IPS-15b (cell line): ENCODE measurements around the gene FNDC3B.
"Not testable (repeated sequence)": the region's sequence is repeated elsewhere in the genome, so short reads cannot be mapped to it uniquely, and the experiment has no call there.

Source experiments
- H3K27me3 ChIP-seq: one replicate; pipeline ENCODE4 v1.6.1; 2013; ENCODE audit warnings: low read length; ENCODE audit not compliant: control insufficient read depth, insufficient read depth
- H3K36me3 ChIP-seq: one replicate; pipeline ENCODE4 v1.6.1; 2013; ENCODE audit warnings: low read length; ENCODE audit not compliant: control insufficient read depth, insufficient read depth
- H3K4me1 ChIP-seq: one replicate; pipeline ENCODE4 v1.6.1; 2013; ENCODE audit warnings: mild to moderate bottlenecking, low read length; ENCODE audit not compliant: control insufficient read depth, insufficient read depth
- H3K4me3 ChIP-seq: one replicate; pipeline ENCODE4 v1.5.1; 2013; ENCODE audit warnings: low read depth, low read length
- H3K9ac ChIP-seq: one replicate; pipeline ENCODE4 v1.6.1; 2013; ENCODE audit warnings: low read depth, mild to moderate bottlenecking, low read length
- H3K9me3 ChIP-seq: one replicate; pipeline ENCODE4 v1.6.1; 2013; ENCODE audit warnings: mild to moderate bottlenecking, low read length; ENCODE audit not compliant: control insufficient read depth, insufficient read depth

Gene FNDC3B

GRCh38 chr3:172368556-172368955, 329.2 kb downstream of the FNDC3B start:
- not testable (repeated sequence) for H3K9ac ChIP-seq, H3K4me1 ChIP-seq, H3K4me3 ChIP-seq, H3K27me3 ChIP-seq, H3K36me3 ChIP-seq, H3K9me3 ChIP-seq

GRCh38 chr3:172369590-172370259, 330.3 kb downstream of the FNDC3B start:
- Histone ChIP-seq H3K27me3 (no peaks in the 10 kb centered on the region), H3K4me3 (no peak overlapping the region), H3K36me3 (no peaks in the 10 kb centered on the region), H3K4me1 (peaks cover 3% of the 10 kb centered on the region), H3K9me3 (no peaks in the 10 kb centered on the region), H3K9ac (no peak overlapping the region)

GRCh38 chr3:172370419-172370818, 331.0 kb downstream of the FNDC3B start:
- Histone ChIP-seq H3K9me3 (no peaks in the 10 kb centered on the region), H3K27me3 (no peaks in the 10 kb centered on the region), H3K36me3 (no peaks in the 10 kb centered on the region), H3K9ac (no peak overlapping the region), H3K4me1 (peaks cover under 1% of the 10 kb centered on the region), H3K4me3 (no peak overlapping the region)

- no peak overlapping the region for H3K9ac ChIP-seq
- H3K36me3 ChIP-seq = no peaks in the 10 kb centered on the region
- no peaks in the 10 kb centered on the region for H3K9me3 ChIP-seq
Observed at GRCh38 chr3:172371544-172371943, 332.2 kb downstream of the FNDC3B start.

GRCh38 chr3:172372895-172373294, 333.5 kb downstream of the FNDC3B start:
- H3K36me3 ChIP-seq = no peaks in the 10 kb centered on the region
- no peak overlapping the region for H3K4me3 ChIP-seq
- H3K4me1 ChIP-seq = no peaks in the 10 kb centered on the region
- no peaks in the 10 kb centered on the region for H3K27me3 ChIP-seq
- H3K9ac ChIP-seq = no peak overlapping the region
- H3K9me3 ChIP-seq = no peaks in the 10 kb centered on the region

More at GRCh38 chr3:172371544-172371943, 332.2 kb downstream of the FNDC3B start:
- Histone ChIP-seq H3K4me1 (no peaks in the 10 kb centered on the region), H3K27me3 (no peaks in the 10 kb centered on the region), H3K4me3 (no peak overlapping the region)

GRCh38 chr3:172373912-172374311, 334.5 kb downstream of the FNDC3B start:
- Histone ChIP-seq H3K4me1 (no peaks in the 10 kb centered on the region), H3K9ac (no peak overlapping the region), H3K9me3 (peaks cover under 1% of the 10 kb centered on the region), H3K27me3 (no peaks in the 10 kb centered on the region), H3K4me3 (no peak overlapping the region), H3K36me3 (peaks cover 9% of the 10 kb centered on the region)

DNA sequence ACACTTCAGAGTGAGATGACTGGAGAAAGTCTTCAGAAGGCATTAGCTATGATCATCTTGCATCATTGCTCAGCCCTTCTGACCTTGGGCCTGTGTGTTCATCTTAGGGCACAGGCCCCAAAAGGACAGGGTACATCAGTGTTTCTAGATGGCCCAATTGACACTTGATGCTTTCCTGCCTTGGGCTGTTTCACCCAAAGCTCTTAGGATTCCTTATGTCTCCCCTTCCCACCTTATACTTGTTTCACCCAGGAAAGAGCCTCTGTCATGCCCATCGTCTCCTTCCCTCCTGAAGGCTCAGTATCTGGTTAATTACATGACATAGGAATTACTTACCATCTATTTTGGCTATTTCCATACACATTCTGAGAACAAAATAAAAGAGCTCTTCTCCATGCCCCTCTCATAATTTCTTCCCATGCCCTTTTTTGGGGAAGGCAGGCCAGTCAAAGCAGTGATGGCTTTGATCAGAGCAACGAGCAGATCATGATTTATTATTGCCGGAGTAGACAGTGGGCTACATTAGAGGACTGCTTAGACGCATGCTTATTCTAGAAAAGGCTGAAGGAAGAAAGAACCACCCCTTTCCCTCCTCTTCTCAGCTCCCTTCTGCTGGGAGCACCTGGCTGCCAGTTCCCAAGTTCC, 335.9 kb downstream of the FNDC3B start:
- Histone ChIP-seq H3K9ac (no peak overlapping the region), H3K36me3 (peaks cover 18% of the 10 kb centered on the region), H3K4me3 (no peak overlapping the region)

DNA sequence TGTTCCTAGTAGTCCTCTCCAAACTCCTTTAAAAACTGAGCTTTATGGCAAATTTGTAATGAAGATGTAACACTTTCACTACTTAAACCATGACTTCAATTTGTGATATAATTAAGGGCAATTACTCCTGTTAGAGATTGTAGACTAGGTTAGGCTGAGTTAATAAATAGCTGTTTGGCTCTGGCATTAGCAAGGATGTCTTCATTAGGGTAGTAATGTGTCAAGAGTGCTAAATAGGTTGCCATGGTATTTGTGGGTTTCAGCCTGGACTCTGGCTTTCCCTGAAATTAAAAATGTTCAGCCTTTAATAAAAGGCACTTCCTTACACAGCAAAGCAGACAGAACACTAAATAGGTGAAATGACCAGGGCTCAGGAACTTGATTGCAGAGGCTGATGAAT, 337.0 kb downstream of the FNDC3B start:
- Histone ChIP-seq H3K9me3 (peaks cover 10% of the 10 kb centered on the region), H3K36me3 (peaks cover 18% of the 10 kb centered on the region), H3K9ac (no peak overlapping the region), H3K4me1 (no peaks in the 10 kb centered on the region), H3K4me3 (no peak overlapping the region), H3K27me3 (no peaks in the 10 kb centered on the region)

More for the DNA sequence above, 335.9 kb downstream of the FNDC3B start:
- no peaks in the 10 kb centered on the region for H3K4me1 ChIP-seq
- no peaks in the 10 kb centered on the region for H3K27me3 ChIP-seq
- H3K9me3 ChIP-seq = peaks cover 10% of the 10 kb centered on the region

DNA sequence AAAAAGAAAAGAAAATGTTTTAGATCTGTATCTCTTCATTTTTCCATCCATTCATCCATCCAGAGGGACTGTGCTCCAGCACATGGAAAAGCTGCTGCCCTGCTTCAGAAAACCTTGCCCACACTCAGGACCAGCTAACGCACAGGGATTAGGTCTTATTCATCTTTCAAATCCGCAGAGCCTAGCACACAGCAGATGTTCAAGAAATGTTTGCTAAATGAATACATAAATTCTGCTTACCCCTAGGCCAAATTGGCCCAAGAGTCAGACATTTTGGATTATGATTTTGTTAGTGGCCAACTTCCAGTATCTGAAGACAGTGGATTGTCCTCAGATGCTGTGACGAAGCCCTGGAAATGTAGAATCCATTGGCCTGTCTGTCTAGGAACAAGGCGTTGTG, 337.5 kb downstream of the FNDC3B start:
- Histone ChIP-seq H3K9me3 (peaks cover 10% of the 10 kb centered on the region), H3K27me3 (no peaks in the 10 kb centered on the region), H3K4me3 (no peak overlapping the region), H3K4me1 (no peaks in the 10 kb centered on the region), H3K36me3 (peaks cover 18% of the 10 kb centered on the region), H3K9ac (no peak overlapping the region)

DNA sequence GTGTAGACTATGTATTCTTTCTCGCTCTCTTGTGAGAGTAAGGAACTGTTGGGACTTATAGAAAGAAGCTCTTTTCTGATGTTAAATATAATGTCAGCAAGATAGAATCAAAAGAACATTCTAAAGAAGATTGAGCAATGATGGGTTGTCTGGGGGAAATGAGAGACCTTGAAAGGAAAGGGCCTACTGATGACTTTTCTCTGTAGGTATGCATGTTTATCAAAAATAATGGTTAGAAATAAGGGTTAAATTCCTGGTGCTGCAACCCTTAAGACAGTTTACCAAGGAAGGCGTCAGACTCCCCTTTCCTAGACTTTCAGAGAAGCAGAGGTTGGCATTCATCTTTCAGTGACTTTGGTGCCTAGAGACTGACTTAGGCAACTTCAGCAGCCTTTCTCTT, 339.1 kb downstream of the FNDC3B start:
- Histone ChIP-seq H3K27me3 (no peaks in the 10 kb centered on the region), H3K9me3 (peaks cover 10% of the 10 kb centered on the region), H3K4me1 (no peaks in the 10 kb centered on the region), H3K4me3 (no peak overlapping the region), H3K9ac (no peak overlapping the region), H3K36me3 (peaks cover 18% of the 10 kb centered on the region)

DNA sequence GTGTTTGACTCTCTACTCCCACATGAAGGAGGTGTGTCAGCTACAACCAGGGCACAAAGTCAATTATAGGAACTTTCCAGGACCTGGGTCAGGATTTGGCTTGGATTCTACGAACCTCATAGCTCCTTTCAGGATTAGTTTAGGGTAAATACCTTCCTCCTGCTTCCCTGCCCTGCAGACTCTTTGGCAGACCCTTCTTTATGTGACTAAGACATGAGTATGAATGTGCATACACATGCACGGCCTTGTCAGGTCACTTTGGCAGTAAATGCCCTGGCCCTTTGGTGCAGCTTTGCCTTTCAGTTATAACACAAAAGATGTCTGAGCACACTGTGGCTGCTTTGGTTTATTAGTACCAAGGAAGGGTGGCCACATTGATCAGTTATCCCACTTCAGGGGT, 340.0 kb downstream of the FNDC3B start:
- H3K4me3 ChIP-seq = no peak overlapping the region
- H3K4me1 ChIP-seq = no peaks in the 10 kb centered on the region
- peaks cover 10% of the 10 kb centered on the region for H3K9me3 ChIP-seq
- no peaks in the 10 kb centered on the region for H3K27me3 ChIP-seq
- H3K9ac ChIP-seq = no peak overlapping the region
- H3K36me3 ChIP-seq = peaks cover 18% of the 10 kb centered on the region

- no peaks in the 10 kb centered on the region for H3K4me1 ChIP-seq
- peaks cover 18% of the 10 kb centered on the region for H3K36me3 ChIP-seq
- peaks cover 10% of the 10 kb centered on the region for H3K9me3 ChIP-seq
Observed at GRCh38 chr3:172380632-172381031, 341.3 kb downstream of the FNDC3B start.

More at GRCh38 chr3:172380632-172381031, 341.3 kb downstream of the FNDC3B start:
- Histone ChIP-seq H3K4me3 (no peak overlapping the region), H3K27me3 (no peaks in the 10 kb centered on the region), H3K9ac (no peak overlapping the region)
